22Rv1 (cell line): ENCODE data around the gene SCFD2.

ENCODE experiments used
- ZFX ChIP-seq: fragments of 450-650 bp; IDR thresholded peaks from 2 replicates; pipeline ENCODE4 v1.6.1; 2017; ENCODE audit warnings: antibody characterized with exemption, borderline replicate concordance
- TF ChIP-seq, protein P1 (sequence below): fragments of 450-650 bp; IDR thresholded peaks from 2 replicates; pipeline ENCODE4 v1.5.1; 2017; ENCODE audit warnings: mild to moderate bottlenecking

DNA sequence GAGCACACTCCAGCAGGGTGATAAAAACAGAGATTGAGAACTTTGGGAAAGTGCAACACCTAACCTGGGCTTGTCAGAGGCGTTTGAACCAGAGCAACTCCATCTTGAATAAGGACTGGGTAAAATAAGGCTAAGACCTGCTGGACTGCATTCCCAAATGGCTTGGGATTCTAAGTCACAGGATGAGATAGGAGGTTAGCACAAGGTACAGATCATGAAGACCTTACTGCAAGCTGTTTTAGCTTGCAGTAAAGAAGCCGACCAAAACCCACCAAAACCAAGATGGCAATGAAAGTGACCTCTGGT, 43.9 kb downstream of the SCFD2 start:
- TF ChIP-seq, protein P1, sequence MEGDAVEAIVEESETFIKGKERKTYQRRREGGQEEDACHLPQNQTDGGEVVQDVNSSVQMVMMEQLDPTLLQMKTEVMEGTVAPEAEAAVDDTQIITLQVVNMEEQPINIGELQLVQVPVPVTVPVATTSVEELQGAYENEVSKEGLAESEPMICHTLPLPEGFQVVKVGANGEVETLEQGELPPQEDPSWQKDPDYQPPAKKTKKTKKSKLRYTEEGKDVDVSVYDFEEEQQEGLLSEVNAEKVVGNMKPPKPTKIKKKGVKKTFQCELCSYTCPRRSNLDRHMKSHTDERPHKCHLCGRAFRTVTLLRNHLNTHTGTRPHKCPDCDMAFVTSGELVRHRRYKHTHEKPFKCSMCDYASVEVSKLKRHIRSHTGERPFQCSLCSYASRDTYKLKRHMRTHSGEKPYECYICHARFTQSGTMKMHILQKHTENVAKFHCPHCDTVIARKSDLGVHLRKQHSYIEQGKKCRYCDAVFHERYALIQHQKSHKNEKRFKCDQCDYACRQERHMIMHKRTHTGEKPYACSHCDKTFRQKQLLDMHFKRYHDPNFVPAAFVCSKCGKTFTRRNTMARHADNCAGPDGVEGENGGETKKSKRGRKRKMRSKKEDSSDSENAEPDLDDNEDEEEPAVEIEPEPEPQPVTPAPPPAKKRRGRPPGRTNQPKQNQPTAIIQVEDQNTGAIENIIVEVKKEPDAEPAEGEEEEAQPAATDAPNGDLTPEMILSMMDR, result no peak
- no peak for TF ChIP-seq ZFX
